ENCODE data around the gene FBXO48.

GRCh38 chr2:68453761-68454360 lies 13.2 kb downstream of the FBXO48 start:
- TF ChIP-seq CTCF (conservative IDR thresholded peaks at IDR 0.05; ENCODE audit: low read length) (no peak), EZH2phosphoT487 (IDR thresholded peaks at IDR 0.05; ENCODE audit: borderline replicate concordance) (no peak)
